ENCODE results near the gene FAM76B.

FAM76B gene

DNA sequence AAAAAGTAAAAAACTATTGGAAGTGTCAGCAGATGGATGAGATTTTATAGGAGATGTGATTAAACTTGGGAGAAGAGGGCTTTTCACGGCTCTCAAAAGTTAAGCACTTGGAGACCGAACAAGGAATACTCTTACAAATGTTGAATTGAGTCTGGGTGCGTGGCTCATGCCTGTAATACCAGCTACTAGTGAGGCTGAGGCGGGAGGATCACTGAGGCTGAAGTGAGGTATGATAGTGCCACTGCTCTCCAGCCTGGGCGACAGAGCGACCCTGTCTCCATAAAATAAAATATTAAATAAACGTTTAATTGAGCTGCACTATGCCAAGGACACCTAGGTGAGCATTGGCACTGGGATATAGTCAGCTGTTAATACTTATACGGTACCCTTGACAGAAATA is 2.6 kb upstream of the FAM76B start:
- TF ChIP-seq EZH2 (optimal IDR thresholded peaks at IDR 0.05; ENCODE audit: low read depth, low read length) (no peak), EZH2phosphoT487 (IDR thresholded peaks at IDR 0.05; ENCODE audit: low read length) (no peak), CTCF (IDR thresholded peaks at IDR 0.05; ENCODE audit: low read length) (no peak)
- Histone ChIP-seq H3F3A (ENCODE audit: insufficient read depth, low read length) (peaks cover 27% of the 10 kb centered on the region), H3K9ac (ENCODE audit: low read length) (peak overlapping the region; percentile 97; the same call in 1 of the 2 replicates), H3K27me3 (replicated peaks; ENCODE audit: insufficient read depth, low read length) (no peaks in the 10 kb centered on the region), H3K79me2 (ENCODE audit: low read length) (peaks cover 81% of the 10 kb centered on the region), H3K27ac (ENCODE audit: low read length) (no peak overlapping the region), H3K4me1 (ENCODE audit: low read length) (peaks cover 22% of the 10 kb centered on the region), H3K9me3 (replicated peaks; ENCODE audit: insufficient read depth, low read length) (no peaks in the 10 kb centered on the region), H3K36me3 (replicated peaks; ENCODE audit: insufficient read depth, low read length) (no peaks in the 10 kb centered on the region), H2AFZ (ENCODE audit: low read length) (no peak overlapping the region), H3K4me3 (ENCODE audit: low read length) (peak overlapping the region; percentile 90), H4K20me1 (ENCODE audit: insufficient read depth, low read length) (no peaks in the 10 kb centered on the region), H3K9me2 (replicated peaks; ENCODE audit: insufficient read depth, low read length) (no peaks in the 10 kb centered on the region), H3K4me2 (ENCODE audit: low read depth, low read length) (peak overlapping the region; percentile 93)
- no peak for DNase-seq

- no peaks in the 10 kb centered on the region for H3K27me3 ChIP-seq (replicated peaks; ENCODE audit: insufficient read depth, low read length)
- no peaks in the 10 kb centered on the region for H4K20me1 ChIP-seq (ENCODE audit: insufficient read depth, low read length)
- H3K4me1 ChIP-seq (ENCODE audit: low read length) = peaks cover 22% of the 10 kb centered on the region
- peak overlapping the region; percentile 90 for H3K4me3 ChIP-seq (ENCODE audit: low read length)
- H3K79me2 ChIP-seq (ENCODE audit: low read length) = peaks cover 82% of the 10 kb centered on the region
- TF ChIP-seq CTCF (IDR thresholded peaks at IDR 0.05; ENCODE audit: low read length) = no peak
- no peak for TF ChIP-seq EZH2phosphoT487 (IDR thresholded peaks at IDR 0.05; ENCODE audit: low read length)
- TF ChIP-seq EZH2 (optimal IDR thresholded peaks at IDR 0.05; ENCODE audit: low read depth, low read length) = no peak
- H3K9me3 ChIP-seq (replicated peaks; ENCODE audit: insufficient read depth, low read length) = no peaks in the 10 kb centered on the region
- peak overlapping the region; percentile 96; the same call in 1 of the 2 replicates for H3K27ac ChIP-seq (ENCODE audit: low read length)
- no peak for DNase-seq
- H3K36me3 ChIP-seq (replicated peaks; ENCODE audit: insufficient read depth, low read length) = no peaks in the 10 kb centered on the region
- H3K9me2 ChIP-seq (replicated peaks; ENCODE audit: insufficient read depth, low read length) = no peaks in the 10 kb centered on the region
- H3K9ac ChIP-seq (ENCODE audit: low read length) = peak overlapping the region; percentile 97
- peak overlapping the region; percentile 85 for H2AFZ ChIP-seq (ENCODE audit: low read length)
- H3K4me2 ChIP-seq (ENCODE audit: low read depth, low read length) = peak overlapping the region; percentile 93
- H3F3A ChIP-seq (ENCODE audit: insufficient read depth, low read length) = peaks cover 27% of the 10 kb centered on the region
Measured at GRCh38 chr11:95791709-95792033, 2.1 kb upstream of the FAM76B start.

GRCh38 chr11:95790933-95791708 is 1.5 kb upstream of the FAM76B start:
- DNase-seq = peak; percentile 81
- Histone ChIP-seq H3K79me2 (ENCODE audit: low read length) (peaks cover 77% of the 10 kb centered on the region), H3K9me2 (replicated peaks; ENCODE audit: insufficient read depth, low read length) (no peaks in the 10 kb centered on the region), H3K9me3 (replicated peaks; ENCODE audit: insufficient read depth, low read length) (no peaks in the 10 kb centered on the region), H3F3A (ENCODE audit: insufficient read depth, low read length) (peaks cover 27% of the 10 kb centered on the region), H3K27ac (ENCODE audit: low read length) (peak overlapping the region; percentile 96), H3K27me3 (replicated peaks; ENCODE audit: insufficient read depth, low read length) (no peaks in the 10 kb centered on the region), H3K9ac (ENCODE audit: low read length) (peak overlapping the region; percentile 97), H3K4me3 (ENCODE audit: low read length) (peak overlapping the region; percentile 90), H4K20me1 (ENCODE audit: insufficient read depth, low read length) (no peaks in the 10 kb centered on the region), H3K36me3 (replicated peaks; ENCODE audit: insufficient read depth, low read length) (no peaks in the 10 kb centered on the region), H3K4me2 (ENCODE audit: low read depth, low read length) (peak overlapping the region; percentile 93), H3K4me1 (ENCODE audit: low read length) (peaks cover 22% of the 10 kb centered on the region), H2AFZ (ENCODE audit: low read length) (peak overlapping the region; percentile 85)
- no peak for TF ChIP-seq EZH2 (optimal IDR thresholded peaks at IDR 0.05; ENCODE audit: low read depth, low read length)
- no peak for TF ChIP-seq EZH2phosphoT487 (IDR thresholded peaks at IDR 0.05; ENCODE audit: low read length)

All from MM.1S (cell line).